K562 (cell line): ENCODE measurements around the gene USHBP1.

Experiments used
- CEBPB ChIP-seq: fragments of 450-650 bp; IDR thresholded peaks from 2 replicates; pipeline ENCODE4 v1.6.1; 2016; ENCODE audit warnings: missing genetic modification characterization, missing compliant biosample characterization
- CTCF ChIP-seq, 3 experiments: IDR thresholded peaks in 2 of 3; conservative IDR thresholded peaks in 1 of 3; 2 replicates each; pipeline ENCODE4 v1.5.1; 2011 to 2012; ENCODE audit warnings: low read length in 3 of 3, mild to moderate bottlenecking in 3 of 3, control low read depth in 2 of 3, improper control_type of control experiment in 1 of 3, inconsistent platforms in 1 of 3, low read depth in 1 of 3, mixed read lengths in 1 of 3, moderate library complexity in 1 of 3; ENCODE audit not compliant: insufficient read depth in 2 of 3
- EGR1 ChIP-seq: fragments of 450-650 bp; conservative IDR thresholded peaks from 2 replicates; pipeline ENCODE4 v1.6.1; 2017; ENCODE audit warnings: mild to moderate bottlenecking
- EZH2 ChIP-seq: IDR thresholded peaks from 2 replicates; pipeline ENCODE4 v1.6.1; 2012; ENCODE audit warnings: low read depth, mild to moderate bottlenecking, inconsistent platforms, low read length, borderline replicate concordance
- GATA2 ChIP-seq: sonication (generic); formaldehyde crosslinking; IDR thresholded peaks from 2 replicates; pipeline ENCODE4 v1.4.0; 2020; ENCODE audit warnings: mild to moderate bottlenecking, missing genetic modification reagents
- L3MBTL2 ChIP-seq: fragments of 450-650 bp; IDR thresholded peaks from 2 replicates; pipeline ENCODE4 v1.6.1; 2016; ENCODE audit warnings: mild to moderate bottlenecking, moderate library complexity
- PHF21A ChIP-seq: fragments of 450-650 bp; IDR thresholded peaks from 2 replicates; pipeline ENCODE4 v1.6.1; 2017; ENCODE audit warnings: low read depth, borderline replicate concordance
- POLR2AphosphoS5 ChIP-seq: IDR thresholded peaks from 2 replicates; pipeline ENCODE4 v1.6.1; 2011; ENCODE audit warnings: mild to moderate bottlenecking, low read depth, low read length, moderate library complexity; ENCODE audit not compliant: control insufficient read depth, insufficient read depth
- PRDM10 ChIP-seq: fragments of 450-650 bp; IDR thresholded peaks from 2 replicates; pipeline ENCODE4 v1.6.1; 2018; ENCODE audit not compliant: partially characterized antibody
- SMAD1 ChIP-seq: fragments of 150-350 bp; IDR thresholded peaks from 2 replicates; pipeline ENCODE4 v1.6.1; 2014; ENCODE audit warnings: low read length, low read depth; ENCODE audit not compliant: partially characterized antibody
- YBX1 ChIP-seq: fragments of 450-650 bp; IDR thresholded peaks from 2 replicates; pipeline ENCODE4 v1.7.1; 2016; ENCODE audit warnings: mild to moderate bottlenecking
- YY1 ChIP-seq, 3 experiments: IDR thresholded peaks; 2 replicates each; pipeline ENCODE4 v1.6.1; 2011; ENCODE audit warnings: low read length in 2 of 3, mild to moderate bottlenecking in 2 of 3, moderate library complexity in 2 of 3, borderline replicate concordance in 1 of 3, control low read depth in 1 of 3, low read depth in 1 of 3; ENCODE audit not compliant: insufficient read depth in 3 of 3, insufficient replicate concordance in 2 of 3, control insufficient read depth in 1 of 3, insufficient read length in 1 of 3; ENCODE audit errors: extremely low read depth in 1 of 3
- ZFPM2 ChIP-seq: fragments of 250-450 bp; sonication (Bioruptor Pico); IDR thresholded peaks from 2 replicates; pipeline ENCODE4 v1.5.1; 2022; ENCODE audit warnings: mild to moderate bottlenecking

GRCh38 chr19:17243830-17244617 is 20.5 kb downstream of the USHBP1 start:
- TF ChIP-seq CEBPB (tag) (no peak), L3MBTL2 (no peak), CTCF (IDR thresholded peaks at IDR 0.05 in 2 of 3, conservative IDR thresholded peaks at IDR 0.05 in 1 of 3; ENCODE audit: insufficient read depth in 2 of 3, low read depth in 1 of 3, low read length in 3 of 3) (no peak), SMAD1 (no peak), YBX1 (no peak), YY1 (IDR thresholded peaks at IDR 0.05; ENCODE audit: borderline replicate concordance in 1 of 3, control insufficient read depth in 1 of 3, extremely low read depth in 1 of 3, insufficient read depth in 3 of 3, insufficient read length in 1 of 3, insufficient replicate concordance in 2 of 3, low read depth in 1 of 3, low read length in 2 of 3) (peak in 1 of 3 experiments; percentile 46), POLR2AphosphoS5 (no peak), ZFPM2 (no peak), EZH2 (no peak), PHF21A (no peak), GATA2 (CRISPR knock-in tag) (no peak), PRDM10 (peak; percentile 64), EGR1 (no peak)
